ENCODE results near the gene PLAGL2. TPM values are rescaled to one million over a fixed set of nuclear protein-coding genes. Genes with fewer than 3 reads are reported as not detected.

The PLAGL2 gene
- total and polyA plus RNA-seq, 2 experiments from 2014 or later, result 13.2 to 28.2 TPM

GRCh38 chr20:32144898-32145662 is 62.5 kb downstream of the PLAGL2 start:
- ATAC-seq (no peak), DNase-seq (ENCODE audit: low spot score) (no peak)
- H3K27ac Mint-ChIP-seq, result no peak overlapping the region
- H3K79me2 ChIP-seq (replicated peaks; ENCODE audit: insufficient read depth), result no peaks in the 10 kb centered on the region
- no peak overlapping the region for H3K4me3 Mint-ChIP-seq
- H3K27me3 Mint-ChIP-seq (ENCODE audit: insufficient read depth, low read depth, poor library complexity), result peaks cover 2% of the 10 kb centered on the region
- H3K36me3 ChIP-seq (ENCODE audit: insufficient read depth), result peaks cover 81% of the 10 kb centered on the region
- H3K4me3 ChIP-seq, result no peak overlapping the region
- H3F3A ChIP-seq (replicated peaks; ENCODE audit: low read depth), result 0 out of 2 replicates have a peak, but pooled peaks cover 2% of the 10 kb centered on the region
- no peaks in the 10 kb centered on the region for H3K27me3 ChIP-seq (ENCODE audit: insufficient read depth)
- no peaks in the 10 kb centered on the region; the same call in 2 of the 3 replicates for H3K9me3 Mint-ChIP-seq
- peaks cover 82% of the 10 kb centered on the region for H3K36me3 Mint-ChIP-seq (ENCODE audit: low read depth)
- TF ChIP-seq REST (IDR thresholded peaks at IDR 0.05; ENCODE audit: unreplicated experiment), result no peak
- no peak for TF ChIP-seq ZNF462 (CRISPR knock-in tag; IDR thresholded peaks at IDR 0.05)
- TF ChIP-seq EZH2phosphoT487 (IDR thresholded peaks at IDR 0.05; ENCODE audit: unreplicated experiment), result no peak
- TF ChIP-seq ZNF331 (CRISPR knock-in tag; IDR thresholded peaks at IDR 0.05; ENCODE audit: low read depth), result no peak
- TF ChIP-seq JUNB (IDR thresholded peaks at IDR 0.05; ENCODE audit: unreplicated experiment), result no peak
- TF ChIP-seq CREB1 (CRISPR knock-in tag; IDR thresholded peaks at IDR 0.05; ENCODE audit: low read depth), result no peak
- no peak for TF ChIP-seq POLR2AphosphoS5 (IDR thresholded peaks at IDR 0.05; ENCODE audit: low read depth)
- no peak for TF ChIP-seq ZNF114 (CRISPR knock-in tag; IDR thresholded peaks at IDR 0.05)
- TF ChIP-seq ETS1 (IDR thresholded peaks at IDR 0.05), result no peak
- TF ChIP-seq EZH2 (IDR thresholded peaks at IDR 0.05; ENCODE audit: low read depth, unreplicated experiment), result no peak
- no peak for TF ChIP-seq CTCF (conservative IDR thresholded peaks at IDR 0.05; ENCODE audit: low read depth in 2 of 2)
- no peaks in the 10 kb centered on the region for H3K9me2 ChIP-seq (ENCODE audit: insufficient read depth)
- no peaks in the 10 kb centered on the region for H3K4me1 ChIP-seq (ENCODE audit: insufficient read depth)
- no peaks in the 10 kb centered on the region for H3K4me1 Mint-ChIP-seq
- no peak overlapping the region for H3K27ac ChIP-seq (ENCODE audit: low read depth)
- peaks cover 27% of the 10 kb centered on the region for H4K20me1 ChIP-seq (replicated peaks; ENCODE audit: insufficient read depth)
- H2AFZ ChIP-seq, result no peak overlapping the region
- no peak overlapping the region for H3K4me2 ChIP-seq

Measured in GM23338 (cell line).